Epidermal melanocyte (primary cell): ENCODE data around the gene YTHDF1.

Source experiments
- DNase-seq: peaks from one replicate; pipeline ENCODE4 v3.0.0; 2011; ENCODE audit warnings: low spot score; ENCODE audit not compliant: insufficient read length

The YTHDF1 gene

GRCh38 chr20:63186528-63187316 is 29.2 kb downstream of the YTHDF1 start:
- no peak for DNase-seq

GRCh38 chr20:63186084-63186483 is 29.8 kb downstream of the YTHDF1 start:
- no peak for DNase-seq

GRCh38 chr20:63185215-63185796 is 30.6 kb downstream of the YTHDF1 start:
- no peak for DNase-seq

- DNase-seq = no peak
Observed at GRCh38 chr20:63183422-63184146, 32.3 kb downstream of the YTHDF1 start.

GRCh38 chr20:63182946-63183415 is 33.0 kb downstream of the YTHDF1 start:
- DNase-seq = no peak

- no peak for DNase-seq
Observed at GRCh38 chr20:63182425-63182824, 33.5 kb downstream of the YTHDF1 start.

GRCh38 chr20:63181226-63181625 is 34.7 kb downstream of the YTHDF1 start:
- DNase-seq = no peak

GRCh38 chr20:63180569-63181185 is 35.3 kb downstream of the YTHDF1 start:
- DNase-seq = no peak

- no peak for DNase-seq
Observed at GRCh38 chr20:63179687-63180568, 36.0 kb downstream of the YTHDF1 start.

- no peak for DNase-seq
Observed at GRCh38 chr20:63178889-63179686, 36.8 kb downstream of the YTHDF1 start.

- no peak for DNase-seq
Observed at GRCh38 chr20:63178446-63178820, 37.5 kb downstream of the YTHDF1 start.

GRCh38 chr20:63177785-63178445 is 38.0 kb downstream of the YTHDF1 start:
- no peak for DNase-seq

GRCh38 chr20:63177134-63177784 is 38.7 kb downstream of the YTHDF1 start:
- DNase-seq = no peak

GRCh38 chr20:63176427-63177133 is 39.4 kb downstream of the YTHDF1 start:
- no peak for DNase-seq

- no peak for DNase-seq
Observed at GRCh38 chr20:63176034-63176426, 39.9 kb downstream of the YTHDF1 start.

GRCh38 chr20:63175038-63175895 is 40.7 kb downstream of the YTHDF1 start:
- no peak for DNase-seq

GRCh38 chr20:63174309-63175037 is 41.5 kb downstream of the YTHDF1 start:
- DNase-seq = no peak
